ENCODE results near the gene NFIB.

Gene NFIB

DNA sequence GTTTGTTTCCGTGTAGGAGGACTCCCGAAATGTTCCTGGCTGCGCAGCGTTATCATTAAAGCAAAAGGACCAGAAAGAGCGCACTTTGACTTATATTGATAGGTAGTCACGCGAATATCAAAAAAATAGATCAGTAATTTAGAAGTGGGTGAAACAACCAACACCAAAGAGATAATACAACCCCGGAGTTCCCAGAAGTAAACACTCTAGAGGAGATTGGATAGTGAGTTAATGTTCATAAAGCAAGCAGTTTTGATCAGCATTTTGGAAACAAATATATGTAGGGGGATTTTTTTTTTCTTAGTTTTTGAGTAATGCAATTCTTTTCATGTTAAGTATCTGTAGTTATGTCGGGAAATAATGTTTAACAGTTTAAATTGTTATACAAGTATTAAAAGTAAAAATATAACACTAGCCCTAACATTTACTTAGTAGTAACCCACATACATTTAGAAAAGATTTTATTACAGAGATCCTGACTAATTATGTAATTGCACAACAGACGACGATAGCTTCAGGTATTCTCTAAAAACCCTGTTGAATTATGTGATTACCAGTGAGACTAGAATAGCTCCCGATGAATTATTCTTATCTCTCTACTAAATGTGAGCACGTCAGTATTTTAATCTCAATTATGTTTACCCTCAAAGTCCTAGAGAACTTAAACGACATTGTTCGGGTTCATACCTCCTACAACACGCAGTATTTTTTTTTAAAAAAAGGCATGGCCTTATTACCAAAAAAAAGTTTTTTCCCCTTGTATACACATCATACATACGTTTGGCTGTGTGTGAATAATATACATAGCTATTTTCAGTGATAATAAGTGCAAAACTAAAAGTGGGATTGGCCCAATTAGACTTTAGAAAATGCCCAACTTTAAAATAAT, 9.4 kb upstream of the NFIB start:
- in situ Hi-C loops (cut with HindIII; ENCODE audit: low pct_ligation_motif_present, low pct_unique_long_range_greater_than_20kb, low sequenced_read_pairs): no loop called here
- DNase-seq: no peak

DNA sequence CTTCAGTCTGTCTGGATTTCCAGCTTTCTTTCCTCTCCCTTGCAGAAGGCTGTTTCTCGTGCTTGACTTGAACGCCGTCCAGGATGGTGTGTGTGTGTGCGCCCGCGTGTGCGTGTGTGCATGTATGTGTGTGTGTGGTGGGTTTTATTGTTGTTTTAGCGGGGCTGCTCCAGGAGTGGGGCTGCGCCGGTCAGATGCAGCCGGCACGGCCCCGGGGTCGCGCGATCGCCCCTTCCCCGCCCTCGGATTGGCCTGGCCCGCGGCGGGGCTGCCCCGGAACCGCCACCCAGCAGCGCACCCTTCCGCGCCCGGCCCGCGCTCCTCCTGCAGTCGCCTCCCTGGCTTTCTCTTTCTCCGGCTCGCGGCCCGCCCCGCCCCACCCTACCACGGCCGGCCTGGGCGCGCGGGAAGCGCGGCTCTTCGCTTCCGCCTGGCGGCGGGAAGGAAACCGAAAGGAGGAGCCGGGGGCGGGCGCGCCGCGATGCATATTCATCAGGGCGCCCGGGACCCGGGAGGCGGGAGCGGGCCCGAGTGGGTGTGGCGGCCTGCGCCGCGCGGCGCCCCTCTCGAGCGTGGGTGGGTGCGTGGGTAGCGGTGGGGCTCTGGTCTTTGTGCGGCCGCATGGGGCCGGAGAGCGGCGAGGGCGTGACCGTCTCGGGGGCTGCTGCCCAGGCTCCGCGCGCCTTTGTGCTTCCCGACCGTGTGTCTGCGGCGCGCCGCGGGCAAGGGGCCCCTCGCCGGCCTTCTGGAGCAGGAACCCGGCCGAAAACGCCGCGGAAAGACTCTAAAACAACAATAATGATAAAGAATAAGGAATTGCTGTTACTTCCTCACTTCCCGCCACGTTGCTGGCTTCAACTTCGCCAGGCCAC, 8.5 kb upstream of the NFIB start:
- in situ Hi-C loops (cut with HindIII; ENCODE audit: low pct_ligation_motif_present, low pct_unique_long_range_greater_than_20kb, low sequenced_read_pairs): no loop called here
- peak; percentile 91 for DNase-seq

DNA sequence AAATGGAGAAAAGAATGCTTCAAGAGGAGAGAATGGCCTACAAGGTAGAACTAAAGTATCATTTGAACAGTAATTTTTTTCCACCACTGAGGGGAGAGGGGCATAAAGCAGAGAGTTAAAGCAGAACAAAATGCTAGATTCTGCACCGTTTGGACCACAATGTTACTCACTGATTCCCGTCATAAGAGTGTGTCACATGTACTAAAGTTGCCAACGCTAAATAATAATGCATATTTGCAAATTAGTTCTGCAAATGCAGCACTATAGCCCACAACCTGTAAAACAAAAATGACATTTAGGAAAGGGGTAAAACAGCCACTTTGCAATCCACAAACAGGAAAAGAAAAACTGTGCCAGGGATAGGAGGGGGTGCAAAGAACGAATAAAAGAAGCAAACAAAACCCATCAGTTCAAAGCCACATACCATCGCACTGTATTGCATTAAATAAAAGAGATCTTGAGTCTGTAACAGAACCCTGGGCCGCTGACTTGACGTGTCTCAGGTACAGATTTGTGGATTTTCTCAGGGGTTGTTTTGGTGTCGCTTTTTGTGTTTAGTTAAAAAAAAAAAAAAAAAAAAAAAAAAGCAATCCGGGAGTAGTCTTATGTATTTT, 7.7 kb upstream of the NFIB start:
- in situ Hi-C loops (cut with HindIII; ENCODE audit: low pct_ligation_motif_present, low pct_unique_long_range_greater_than_20kb, low sequenced_read_pairs): no loop called here
- DNase-seq: no peak

DNA sequence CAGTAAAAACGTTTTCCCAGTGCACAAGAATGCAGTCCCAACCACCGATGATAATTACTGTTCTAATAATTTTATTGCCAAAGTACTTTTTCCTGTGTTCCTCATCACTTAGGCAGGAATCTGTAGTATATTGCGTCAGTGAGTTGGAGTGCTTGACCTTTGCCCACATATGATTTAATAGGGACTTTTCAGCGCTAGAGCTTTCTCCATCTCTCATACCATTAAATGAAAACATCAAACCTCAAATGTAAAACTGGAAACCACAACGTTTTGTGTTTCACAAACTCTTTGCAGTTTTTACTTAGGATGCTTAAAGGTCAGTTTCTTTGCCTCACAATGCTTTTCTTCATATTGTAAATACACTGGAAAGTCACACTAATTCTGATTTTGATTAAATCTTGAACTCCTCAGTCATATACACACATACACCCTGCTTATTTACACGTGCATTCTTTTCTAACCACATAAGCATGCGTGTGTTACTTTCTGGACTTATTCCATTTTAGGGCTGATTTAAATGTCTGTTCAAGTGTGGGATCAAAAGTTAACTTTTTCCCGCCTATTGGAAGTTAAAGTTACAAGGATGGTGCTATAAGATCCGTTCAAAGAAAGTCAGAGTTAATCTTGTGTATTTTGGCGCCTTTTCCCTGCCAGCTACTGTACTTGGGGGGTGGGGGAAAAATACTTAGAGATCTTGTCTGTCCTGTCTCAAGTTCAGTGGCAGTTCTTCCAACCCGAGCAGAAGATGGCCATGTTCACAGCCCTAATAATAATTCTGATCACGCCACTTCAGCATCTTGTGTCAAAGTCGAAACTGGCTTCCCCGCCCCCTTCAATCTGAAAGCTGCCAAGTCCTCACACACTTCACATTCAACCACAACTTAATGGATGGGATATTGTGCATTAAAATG, 6.6 kb upstream of the NFIB start:
- in situ Hi-C loops (cut with HindIII; ENCODE audit: low pct_ligation_motif_present, low pct_unique_long_range_greater_than_20kb, low sequenced_read_pairs): no loop called here
- peak; percentile 73 for DNase-seq

DNA sequence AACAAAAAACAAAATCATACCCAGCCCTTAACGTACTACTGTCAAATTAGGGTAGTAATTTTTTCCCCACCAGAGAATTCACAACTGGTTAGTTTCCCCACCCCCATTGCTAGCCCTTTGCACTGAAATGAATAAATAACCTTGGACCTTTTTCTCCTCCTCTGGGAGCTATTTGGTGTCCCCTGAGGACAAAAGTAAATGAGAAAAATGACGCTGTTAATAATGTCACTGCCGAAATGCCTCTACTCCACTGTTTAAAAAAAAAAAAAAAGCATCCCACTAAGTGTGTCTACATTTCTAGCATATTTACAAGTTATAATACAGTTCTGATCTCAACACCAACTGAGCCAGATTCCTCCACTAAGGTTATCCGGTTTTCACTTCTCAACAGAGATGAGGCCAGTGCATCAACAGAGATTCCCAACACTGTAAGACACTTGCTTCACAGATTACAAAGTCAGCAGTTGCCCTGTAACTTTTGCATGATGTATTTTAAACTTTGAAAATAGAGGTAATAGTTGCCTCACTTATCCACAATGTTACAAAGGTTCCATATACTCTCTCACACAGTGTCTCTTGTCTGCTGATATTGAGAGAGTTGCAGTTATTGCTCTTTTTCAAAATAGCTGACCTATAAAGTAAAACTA, 5.1 kb upstream of the NFIB start:
- DNase-seq: peak; percentile 27
- in situ Hi-C loops (cut with HindIII; ENCODE audit: low pct_ligation_motif_present, low pct_unique_long_range_greater_than_20kb, low sequenced_read_pairs): no loop called here

DNA sequence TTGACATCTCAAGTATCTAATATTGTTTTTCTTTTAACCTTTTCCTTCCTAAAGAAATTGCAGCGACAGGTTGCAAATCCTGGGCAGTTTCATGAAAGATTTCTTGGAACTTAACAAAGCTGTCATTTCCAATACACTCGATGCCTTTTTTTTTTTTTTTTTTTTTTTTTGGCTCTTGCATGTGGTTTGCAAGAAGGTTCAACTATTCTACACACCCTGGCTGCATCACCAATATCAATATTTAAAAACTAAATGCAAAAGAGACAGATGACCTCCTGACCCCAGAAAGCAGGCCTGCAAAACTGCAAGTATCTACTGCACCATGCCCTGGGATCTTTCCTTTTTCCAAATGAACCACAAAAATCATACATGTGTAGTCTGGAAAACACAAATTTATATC, 4.4 kb upstream of the NFIB start:
- in situ Hi-C loops (cut with HindIII; ENCODE audit: low pct_ligation_motif_present, low pct_unique_long_range_greater_than_20kb, low sequenced_read_pairs): no loop called here
- no peak for DNase-seq

DNA sequence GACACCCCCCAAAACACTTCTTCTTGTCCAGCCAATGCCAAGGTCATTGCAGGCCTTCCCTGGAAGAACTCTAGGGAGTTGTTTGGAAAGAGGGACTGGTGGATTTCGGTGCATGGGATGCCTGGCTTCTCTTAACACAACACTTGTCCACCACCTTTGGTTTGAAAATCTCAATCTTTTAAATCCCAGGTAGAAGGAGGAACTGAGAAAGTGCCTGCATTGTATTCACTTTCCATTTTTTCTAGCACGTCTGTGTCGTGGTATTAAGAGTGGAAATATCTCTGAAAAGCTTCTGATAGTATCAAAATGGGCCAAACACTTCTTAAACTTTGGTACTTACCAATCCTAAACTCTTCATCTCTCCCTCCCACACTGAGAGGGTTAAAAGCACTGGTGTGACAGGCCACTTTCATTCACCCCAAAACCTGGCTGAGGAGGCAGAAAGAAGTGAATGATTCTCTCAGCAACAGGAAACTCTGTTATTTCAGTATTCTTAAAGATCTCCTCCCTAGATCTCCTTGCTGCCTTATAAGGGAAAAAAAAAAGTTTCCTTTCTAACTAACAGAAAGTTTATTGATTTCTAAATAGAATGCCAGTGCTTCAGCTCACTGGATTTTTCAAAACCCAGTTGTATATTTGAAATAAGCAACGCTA, 3.9 kb upstream of the NFIB start:
- in situ Hi-C loops (cut with HindIII; ENCODE audit: low pct_ligation_motif_present, low pct_unique_long_range_greater_than_20kb, low sequenced_read_pairs): no loop called here
- DNase-seq: no peak

DNA sequence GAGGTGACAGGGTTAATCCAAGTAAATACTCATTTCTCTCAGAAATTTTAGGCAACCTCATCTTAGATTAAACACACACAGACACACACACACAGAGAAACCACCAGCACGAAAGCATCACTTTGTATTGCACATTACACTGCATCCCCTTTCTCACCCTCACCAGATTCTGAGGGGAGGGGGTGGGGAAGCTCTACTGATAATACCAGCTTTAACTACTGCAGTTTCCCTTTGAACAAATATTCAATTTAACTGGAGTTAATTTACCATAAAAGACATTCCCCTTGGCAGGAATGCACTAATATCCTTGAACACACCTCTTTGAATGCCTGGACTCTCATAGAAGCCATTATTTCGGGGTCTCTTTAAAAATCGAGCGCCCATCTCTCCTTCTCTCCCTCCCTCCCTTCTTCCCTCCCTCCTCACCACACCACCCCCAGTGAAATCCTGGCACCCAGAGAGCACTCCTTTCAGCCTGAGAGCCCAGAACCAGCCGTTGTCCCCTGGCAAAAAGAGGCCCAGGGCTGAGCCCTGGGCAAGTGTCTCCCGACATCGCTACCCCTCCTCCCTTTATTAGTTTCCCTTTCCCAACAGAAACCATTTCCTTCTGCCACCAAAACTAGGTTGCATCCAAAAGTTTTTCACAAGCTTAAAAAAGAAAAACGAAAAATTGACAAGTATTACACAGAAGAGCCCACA, 2.8 kb upstream of the NFIB start:
- no peak for DNase-seq
- in situ Hi-C loops (cut with HindIII; ENCODE audit: low pct_ligation_motif_present, low pct_unique_long_range_greater_than_20kb, low sequenced_read_pairs): no loop called here

DNA sequence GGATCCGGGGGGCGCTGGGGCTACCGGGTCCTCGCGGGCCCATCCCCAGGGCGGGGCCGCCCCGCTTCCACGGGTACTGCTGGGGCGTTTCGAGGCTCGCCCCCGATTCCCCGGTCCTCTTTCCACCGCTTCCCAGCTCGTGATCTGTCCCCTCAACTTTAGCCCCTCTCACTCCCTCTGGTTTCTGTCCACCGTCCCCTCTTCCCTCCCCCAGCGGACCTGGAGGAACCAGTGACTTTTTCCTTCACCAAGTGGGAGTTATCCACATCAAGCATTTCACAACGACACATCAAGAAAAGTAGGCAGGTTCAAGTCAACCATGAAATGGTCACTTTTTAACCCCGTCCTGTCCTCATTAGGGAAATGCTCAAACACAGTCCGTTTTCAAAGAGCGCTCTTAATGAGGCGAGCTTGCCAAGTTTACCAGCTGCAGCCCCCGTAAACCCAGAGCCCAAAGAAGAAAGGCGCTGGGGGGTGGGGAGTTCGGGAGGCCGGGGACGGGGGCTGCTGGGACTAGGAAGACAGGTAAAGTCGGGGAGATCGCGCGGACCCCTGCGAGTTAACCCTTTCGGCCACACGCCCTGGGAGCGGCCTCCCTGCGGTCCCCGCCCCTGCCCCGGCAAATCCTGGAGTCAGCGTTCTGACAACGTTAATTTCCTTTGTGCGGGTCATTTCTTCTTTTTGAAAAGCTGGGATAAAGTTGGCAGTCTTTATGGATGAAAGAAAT, 2.1 kb upstream of the NFIB start:
- in situ Hi-C loops (cut with HindIII; ENCODE audit: low pct_ligation_motif_present, low pct_unique_long_range_greater_than_20kb, low sequenced_read_pairs): no loop called here
- DNase-seq: peak; percentile 59

DNA sequence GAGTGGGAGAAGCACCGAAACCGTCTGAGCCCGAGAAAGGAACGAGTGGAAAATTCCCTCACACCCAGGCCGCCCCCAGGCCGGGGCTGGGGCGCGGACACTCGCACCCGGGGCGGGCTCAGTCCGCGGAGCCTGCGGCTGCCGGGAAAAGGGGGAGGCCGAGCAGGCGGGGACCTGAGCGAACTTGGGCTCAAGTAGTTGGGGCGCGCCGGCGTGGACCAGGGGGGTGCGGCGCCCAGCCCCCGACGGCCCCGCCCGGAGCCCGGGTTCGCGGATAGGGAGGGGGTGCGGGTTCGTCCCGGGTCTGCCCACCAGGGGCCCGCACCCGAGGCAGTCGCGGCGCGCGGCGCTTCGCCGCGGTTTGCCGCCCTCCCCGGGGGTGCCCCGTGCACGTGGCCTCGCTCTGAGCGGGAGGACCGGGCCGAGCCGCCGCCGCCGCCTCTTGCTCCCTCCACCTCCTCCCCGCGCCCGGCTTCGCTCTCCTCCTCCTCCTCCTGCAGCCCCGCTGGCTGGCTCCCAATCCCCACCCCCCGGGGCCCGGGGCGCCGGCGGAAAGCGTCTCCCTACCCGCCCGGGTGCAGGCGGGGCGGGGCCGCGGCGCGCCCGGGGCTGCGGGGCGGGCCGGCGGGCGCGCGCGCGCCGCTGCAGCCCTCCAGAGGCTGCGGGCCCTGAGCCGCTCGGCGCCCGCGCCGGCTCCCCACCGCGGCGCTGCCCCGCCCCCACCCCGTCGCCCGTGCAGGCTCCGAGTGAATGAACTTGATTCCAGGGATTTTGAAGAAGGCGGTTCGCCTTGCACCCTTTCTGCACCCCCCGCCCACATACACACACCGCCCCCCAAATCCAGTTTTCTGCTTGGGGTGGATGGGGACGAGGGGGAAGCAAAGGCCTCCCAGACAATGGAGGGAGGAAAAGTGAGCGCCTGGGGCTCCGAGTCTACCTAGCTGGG, 1.3 kb upstream of the NFIB start:
- in situ Hi-C loops (cut with HindIII; ENCODE audit: low pct_ligation_motif_present, low pct_unique_long_range_greater_than_20kb, low sequenced_read_pairs): no loop called here
- DNase-seq: peak; percentile 89

DNA sequence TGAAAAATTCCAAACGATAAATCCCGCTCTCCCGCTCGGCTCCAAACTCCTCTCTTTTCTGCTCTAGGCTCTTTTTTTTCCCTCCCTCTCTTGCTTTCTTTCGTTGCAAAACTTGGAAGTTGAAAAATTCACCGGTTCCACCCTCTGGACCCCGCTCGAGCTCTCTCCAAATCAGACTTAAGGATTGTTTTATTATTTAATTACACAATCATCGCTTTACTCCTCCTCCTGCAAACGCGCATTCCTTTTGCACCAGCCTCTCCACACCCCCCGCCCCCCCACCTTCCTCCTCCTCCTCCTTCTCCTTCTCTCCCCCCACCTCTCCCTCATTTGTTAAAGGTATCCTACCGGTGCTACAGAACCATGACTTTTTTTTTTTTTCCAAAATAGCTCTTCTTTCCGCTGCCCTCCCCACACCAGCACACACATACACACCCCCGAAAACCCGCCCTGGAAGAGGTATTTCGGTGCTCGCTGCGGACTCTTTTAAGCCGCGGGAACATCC, 535 bp upstream of the NFIB start:
- DNase-seq: peak; percentile 86
- in situ Hi-C loops (cut with HindIII; ENCODE audit: low pct_ligation_motif_present, low pct_unique_long_range_greater_than_20kb, low sequenced_read_pairs): no loop called here

DNA sequence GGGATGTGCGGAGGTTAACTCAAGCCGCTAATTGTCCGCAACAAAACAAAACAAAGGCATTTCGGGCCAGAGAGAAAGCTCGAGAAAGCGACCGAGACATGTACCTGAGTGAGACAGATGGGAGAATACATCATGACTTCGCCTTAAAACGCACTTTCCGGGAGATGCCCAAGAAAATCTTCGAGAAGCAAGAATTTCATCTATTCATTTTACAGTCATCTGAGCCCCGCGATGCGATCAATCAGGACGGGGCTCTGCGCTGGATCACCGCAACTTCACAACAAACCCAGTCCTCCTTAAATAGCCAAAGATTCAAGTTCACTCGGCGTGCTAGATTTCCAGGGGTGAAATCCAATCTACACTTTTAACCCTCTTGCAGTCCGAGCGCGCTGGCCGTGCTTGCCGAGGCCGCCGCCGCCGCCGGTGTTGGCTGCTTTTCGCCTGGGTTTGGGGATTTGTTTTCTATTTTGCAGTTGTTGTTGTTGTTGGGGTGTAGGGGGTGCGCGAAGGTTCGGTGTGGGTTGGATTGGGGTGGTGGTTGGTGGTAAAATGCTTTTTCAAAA, 482 bp downstream of the NFIB start:
- DNase-seq: peak; percentile 29
- in situ Hi-C loops (cut with HindIII; ENCODE audit: low pct_ligation_motif_present, low pct_unique_long_range_greater_than_20kb, low sequenced_read_pairs): no loop called here

DNA sequence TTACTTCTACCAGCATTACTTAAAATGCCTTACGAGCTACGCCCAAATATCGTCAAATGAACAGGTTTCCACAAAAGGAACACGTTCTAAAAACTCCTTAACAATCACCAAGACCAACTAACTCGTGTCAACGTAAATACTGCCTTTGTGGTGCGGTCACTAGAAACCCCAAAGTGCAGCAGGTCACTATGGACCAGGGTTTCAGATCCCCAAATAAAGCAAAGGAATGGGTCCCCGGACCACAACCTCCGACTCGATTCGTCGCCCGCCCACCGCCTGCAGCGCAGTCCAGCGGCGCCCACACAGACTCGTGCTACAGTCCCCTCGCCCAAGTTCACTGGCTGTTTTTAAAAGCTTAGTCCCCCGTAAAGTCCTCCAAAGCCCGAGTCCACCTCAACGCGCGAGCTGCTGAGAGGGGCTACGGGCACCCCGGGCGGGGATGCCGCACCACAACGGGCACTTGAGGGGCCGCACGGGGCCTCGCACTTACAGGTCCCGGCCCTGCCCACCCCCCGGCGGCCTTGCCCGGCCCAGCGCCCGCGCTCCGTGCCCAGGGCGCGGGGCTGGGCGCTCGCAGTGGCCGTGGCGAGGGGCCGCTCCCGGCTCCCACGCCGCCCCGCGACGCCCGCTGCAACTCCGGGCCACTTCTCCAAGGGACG, 1.1 kb downstream of the NFIB start:
- in situ Hi-C loops (cut with HindIII; ENCODE audit: low pct_ligation_motif_present, low pct_unique_long_range_greater_than_20kb, low sequenced_read_pairs): no loop called here
- peak; percentile 21 for DNase-seq

DNA sequence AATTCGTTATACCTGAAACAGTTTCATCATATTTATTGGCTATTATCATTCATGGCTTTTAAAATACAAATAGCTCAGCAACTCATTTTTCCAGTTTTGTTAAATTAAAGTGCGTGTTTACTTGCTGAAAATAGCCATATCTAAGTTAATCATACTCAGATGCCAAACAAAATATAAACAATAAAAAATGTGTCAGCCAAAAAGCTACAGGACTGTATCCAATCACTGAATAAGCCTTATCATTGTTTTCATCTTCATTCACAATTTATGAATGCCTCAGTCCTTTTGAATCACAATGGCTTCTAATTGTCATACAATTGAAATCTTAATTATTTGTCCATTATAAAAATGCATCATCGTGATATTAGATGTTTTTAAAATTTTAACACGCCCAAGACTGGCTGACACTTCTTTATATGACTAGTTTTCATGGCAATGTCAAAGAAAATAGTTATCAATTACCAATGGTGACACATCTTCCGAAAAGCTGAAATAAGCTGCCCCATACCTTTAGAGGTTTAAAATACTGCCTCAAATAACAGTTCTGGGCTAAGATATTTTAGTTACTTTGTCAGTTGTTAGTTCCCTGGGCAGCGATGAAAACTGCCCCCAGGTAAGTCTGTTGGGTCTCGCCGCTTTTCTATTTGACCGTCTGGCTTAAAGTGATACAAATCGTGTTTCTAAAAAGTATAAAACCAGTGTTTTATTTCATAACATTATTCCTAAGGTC, 1.8 kb downstream of the NFIB start:
- no peak for DNase-seq
- in situ Hi-C loops (cut with HindIII; ENCODE audit: low pct_ligation_motif_present, low pct_unique_long_range_greater_than_20kb, low sequenced_read_pairs): no loop called here

Data from ACHN (cell line).